Right lobe of liver (tissue), 4 donors: ENCODE data around the gene ESYT2.

Experiments used
- POLR2A ChIP-seq: fragments of 450-650 bp; IDR thresholded peaks from one replicate; pipeline ENCODE4 v1.6.1; 2017; ENCODE audit warnings: antibody characterized with exemption, mild to moderate bottlenecking
- TF ChIP-seq, protein P1 (sequence below), 4 donors: fragments of 200-600 bp in 3 of 4; fragments of 450-650 bp in 1 of 4; IDR thresholded peaks; one replicate each; pipeline versions ENCODE4 v1.5.1 to v1.8.0; 2016 to 2022; ENCODE audit warnings: antibody characterized with exemption in 4 of 4, mild to moderate bottlenecking in 2 of 4
- donor health status: DM: no; HTN: no; CAD: no.
- donor health status: DM: no; HTN: no; CAD: no.
- donor health status: DM: no; HTN: yes; CAD: no.

- no peak for TF ChIP-seq POLR2A
- TF ChIP-seq, protein P1, sequence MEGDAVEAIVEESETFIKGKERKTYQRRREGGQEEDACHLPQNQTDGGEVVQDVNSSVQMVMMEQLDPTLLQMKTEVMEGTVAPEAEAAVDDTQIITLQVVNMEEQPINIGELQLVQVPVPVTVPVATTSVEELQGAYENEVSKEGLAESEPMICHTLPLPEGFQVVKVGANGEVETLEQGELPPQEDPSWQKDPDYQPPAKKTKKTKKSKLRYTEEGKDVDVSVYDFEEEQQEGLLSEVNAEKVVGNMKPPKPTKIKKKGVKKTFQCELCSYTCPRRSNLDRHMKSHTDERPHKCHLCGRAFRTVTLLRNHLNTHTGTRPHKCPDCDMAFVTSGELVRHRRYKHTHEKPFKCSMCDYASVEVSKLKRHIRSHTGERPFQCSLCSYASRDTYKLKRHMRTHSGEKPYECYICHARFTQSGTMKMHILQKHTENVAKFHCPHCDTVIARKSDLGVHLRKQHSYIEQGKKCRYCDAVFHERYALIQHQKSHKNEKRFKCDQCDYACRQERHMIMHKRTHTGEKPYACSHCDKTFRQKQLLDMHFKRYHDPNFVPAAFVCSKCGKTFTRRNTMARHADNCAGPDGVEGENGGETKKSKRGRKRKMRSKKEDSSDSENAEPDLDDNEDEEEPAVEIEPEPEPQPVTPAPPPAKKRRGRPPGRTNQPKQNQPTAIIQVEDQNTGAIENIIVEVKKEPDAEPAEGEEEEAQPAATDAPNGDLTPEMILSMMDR (IDR thresholded peaks at IDR 0.05): no peak
Observed at GRCh38 chr7:158829021-158829341, 328 bp downstream of the ESYT2 start.
